ENCODE data around the gene C12orf43.

GRCh38 chr12:121048442-121048841 lies 32.2 kb upstream of the C12orf43 start:
- TF ChIP-seq POLR2A (IDR thresholded peaks at IDR 0.05) (no peak), POLR2AphosphoS5 (IDR thresholded peaks at IDR 0.05) (no peak)
- TF ChIP-seq, protein P1, sequence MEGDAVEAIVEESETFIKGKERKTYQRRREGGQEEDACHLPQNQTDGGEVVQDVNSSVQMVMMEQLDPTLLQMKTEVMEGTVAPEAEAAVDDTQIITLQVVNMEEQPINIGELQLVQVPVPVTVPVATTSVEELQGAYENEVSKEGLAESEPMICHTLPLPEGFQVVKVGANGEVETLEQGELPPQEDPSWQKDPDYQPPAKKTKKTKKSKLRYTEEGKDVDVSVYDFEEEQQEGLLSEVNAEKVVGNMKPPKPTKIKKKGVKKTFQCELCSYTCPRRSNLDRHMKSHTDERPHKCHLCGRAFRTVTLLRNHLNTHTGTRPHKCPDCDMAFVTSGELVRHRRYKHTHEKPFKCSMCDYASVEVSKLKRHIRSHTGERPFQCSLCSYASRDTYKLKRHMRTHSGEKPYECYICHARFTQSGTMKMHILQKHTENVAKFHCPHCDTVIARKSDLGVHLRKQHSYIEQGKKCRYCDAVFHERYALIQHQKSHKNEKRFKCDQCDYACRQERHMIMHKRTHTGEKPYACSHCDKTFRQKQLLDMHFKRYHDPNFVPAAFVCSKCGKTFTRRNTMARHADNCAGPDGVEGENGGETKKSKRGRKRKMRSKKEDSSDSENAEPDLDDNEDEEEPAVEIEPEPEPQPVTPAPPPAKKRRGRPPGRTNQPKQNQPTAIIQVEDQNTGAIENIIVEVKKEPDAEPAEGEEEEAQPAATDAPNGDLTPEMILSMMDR (IDR thresholded peaks at IDR 0.05): no peak
